HG02840 (cell line): Measurements from ENCODE around the gene ANO4.

Source experiments
- ATAC-seq: cut with Tn5 transposase; IDR thresholded peaks from one replicate; pipeline ENCODE4 v1.9.1; 2021; ENCODE audit warnings: mild to moderate bottlenecking, moderate library complexity, moderate number of reproducible peaks; ENCODE audit not compliant: unreplicated experiment, low FRiP score

The ANO4 gene

GRCh38 chr12:100794441-100795173 lies at the start of gene ANO4:
Gene ANO4 (plus strand): TSS chr12:100794776. CDS start chr12:100901786, 107,010 bp downstream.
- ATAC-seq, result no peak

GRCh38 chr12:100745378-100746071 lies 49.1 kb upstream of the ANO4 start:
- ATAC-seq, result no peak

- no peak for ATAC-seq
These were observed 41.7 kb upstream of the ANO4 start for GRCh38 chr12:100752841-100753240.

- ATAC-seq, result no peak
These were observed 40.7 kb upstream of the ANO4 start for GRCh38 chr12:100753837-100754236.

GRCh38 chr12:100755186-100755585 lies 39.4 kb upstream of the ANO4 start:
- ATAC-seq, result no peak

GRCh38 chr12:100758083-100758482 lies 36.5 kb upstream of the ANO4 start:
- ATAC-seq, result no peak

GRCh38 chr12:100767371-100767770 lies 27.2 kb upstream of the ANO4 start:
- no peak for ATAC-seq

GRCh38 chr12:100767950-100768349 lies 26.6 kb upstream of the ANO4 start:
- ATAC-seq, result no peak

GRCh38 chr12:100778967-100779590 lies 15.5 kb upstream of the ANO4 start:
- ATAC-seq, result no peak

- ATAC-seq, result no peak
These were observed 5.4 kb upstream of the ANO4 start for GRCh38 chr12:100789146-100789545.

- no peak for ATAC-seq
These were observed 4.6 kb upstream of the ANO4 start for GRCh38 chr12:100789975-100790374.

- no peak for ATAC-seq
These were observed 4.0 kb upstream of the ANO4 start for GRCh38 chr12:100790552-100790951.

GRCh38 chr12:100793182-100793581 lies 1.4 kb upstream of the ANO4 start:
- no peak for ATAC-seq

- no peak for ATAC-seq
These were observed 711 bp downstream of the ANO4 start for GRCh38 chr12:100795174-100795799.

GRCh38 chr12:100795800-100796179 lies 1.2 kb downstream of the ANO4 start:
- ATAC-seq, result no peak

- no peak for ATAC-seq
These were observed 2.0 kb downstream of the ANO4 start for GRCh38 chr12:100796621-100797020.

GRCh38 chr12:100797246-100797645 lies 2.7 kb downstream of the ANO4 start:
- no peak for ATAC-seq

- ATAC-seq, result no peak
These were observed 3.2 kb downstream of the ANO4 start for GRCh38 chr12:100797786-100798185.

GRCh38 chr12:100798286-100799160 lies 3.9 kb downstream of the ANO4 start:
- no peak for ATAC-seq

GRCh38 chr12:100799770-100800169 lies 5.2 kb downstream of the ANO4 start:
- no peak for ATAC-seq
